HPDE6-E6E7 (cell line): ENCODE results near the gene NLGN1.
"Not testable (repeated sequence)": the region's sequence is repeated elsewhere in the genome, so short reads cannot be mapped to it uniquely, and the experiment has no call there.

ENCODE experiments used
- DNase-seq: peaks from one replicate; pipeline ENCODE4 v3.0.0; 2011; ENCODE audit warnings: missing footprints; ENCODE audit errors: extremely low spot score

Gene NLGN1

DNA sequence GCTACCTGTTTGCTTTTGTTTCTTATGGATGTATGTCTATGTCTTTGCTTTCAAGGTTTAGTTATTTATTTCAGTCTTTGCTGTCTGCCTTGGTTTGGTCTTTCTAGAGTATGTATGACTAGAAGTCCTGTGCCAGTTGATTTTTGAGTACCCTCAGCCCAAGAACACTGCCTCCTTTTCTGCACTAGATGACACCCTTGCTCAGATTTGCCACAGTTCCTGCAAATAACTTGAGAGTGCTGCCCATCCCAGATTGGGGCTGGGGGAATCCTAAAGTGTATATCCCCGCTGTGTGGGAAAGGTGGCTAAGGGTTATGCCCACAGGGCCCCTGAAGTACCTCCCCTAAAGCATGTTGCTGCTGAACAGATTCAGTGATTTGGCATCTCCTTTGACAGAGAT lies 32.0 kb downstream of the NLGN1 start:
- DNase-seq = no peak

DNA sequence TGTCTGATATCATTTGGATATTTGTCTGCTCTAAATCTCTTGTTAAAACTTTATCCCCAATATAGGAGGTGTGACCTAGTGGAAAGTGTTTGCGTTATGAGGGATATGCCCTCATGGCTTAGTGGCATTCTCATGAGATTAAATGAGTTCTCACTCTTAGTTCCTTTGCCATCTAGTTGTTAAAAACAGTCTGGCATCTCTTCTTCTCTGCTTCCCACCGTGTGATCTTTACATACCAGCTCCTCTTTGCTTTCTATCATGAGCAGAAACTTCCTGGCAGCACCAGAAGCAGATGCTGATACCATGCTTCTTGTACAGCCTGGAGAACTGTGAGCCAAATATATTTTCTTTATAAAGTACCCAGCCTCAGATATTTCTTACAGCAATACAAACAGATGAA lies 33.0 kb downstream of the NLGN1 start:
- DNase-seq = no peak

DNA sequence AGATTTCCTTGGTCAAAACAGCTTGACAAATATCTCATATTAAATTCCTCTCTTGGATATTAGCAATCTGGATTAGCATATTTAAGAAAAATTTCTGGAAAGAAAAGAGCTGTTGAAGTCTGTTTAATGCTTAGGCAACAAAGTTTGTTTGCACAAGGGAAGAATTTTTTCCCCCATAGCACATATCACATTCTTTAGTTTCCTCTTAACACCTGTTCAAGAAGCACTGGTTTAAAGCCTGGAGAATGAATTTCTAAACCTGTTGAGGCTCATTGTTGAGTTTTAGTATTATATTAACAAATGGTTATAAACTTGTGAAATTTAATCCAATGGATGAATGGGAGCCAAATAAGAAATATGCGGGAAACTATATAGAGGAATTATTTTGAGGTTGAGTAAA lies 41.5 kb downstream of the NLGN1 start:
- no peak for DNase-seq

DNA sequence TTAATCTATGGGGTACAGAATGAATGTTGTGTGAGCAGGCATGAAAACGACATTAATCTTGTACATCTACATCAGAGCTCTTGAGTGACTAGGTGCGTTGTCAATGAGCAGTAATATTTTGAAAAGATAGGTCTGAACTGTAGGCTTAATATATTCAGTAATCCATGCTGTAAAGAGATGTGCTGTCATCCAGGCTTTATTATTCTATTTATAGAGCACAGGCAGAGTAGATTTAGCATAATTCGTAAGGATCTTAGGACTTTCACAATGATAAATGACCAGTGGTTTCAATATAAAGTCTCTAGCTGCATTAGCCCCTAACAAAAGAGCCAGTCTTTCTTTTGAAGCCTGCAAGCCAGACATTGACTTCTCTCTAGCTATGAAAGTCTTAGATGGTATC lies 43.0 kb downstream of the NLGN1 start:
- DNase-seq = no peak

DNA sequence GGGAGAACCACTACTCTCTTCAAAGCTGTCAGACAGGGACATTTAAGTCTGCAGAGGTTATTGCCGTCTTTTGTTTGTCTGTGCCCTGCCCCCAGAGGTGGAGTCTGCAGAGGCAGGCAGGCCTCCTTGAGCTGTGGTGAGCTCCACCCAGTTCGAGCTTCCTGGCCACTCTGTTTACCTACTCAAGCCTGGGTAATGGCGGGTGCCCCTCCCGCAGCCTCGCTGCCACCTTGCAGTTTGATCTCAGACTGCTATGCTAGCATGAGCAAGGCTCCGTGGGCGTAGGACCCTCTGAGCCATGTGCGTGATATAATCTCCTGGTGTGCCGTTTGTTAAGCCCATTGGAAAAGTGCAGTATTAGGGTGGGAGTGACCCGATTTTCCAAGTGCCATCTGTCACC lies 54.0 kb downstream of the NLGN1 start:
- not testable (repeated sequence) for DNase-seq

DNA sequence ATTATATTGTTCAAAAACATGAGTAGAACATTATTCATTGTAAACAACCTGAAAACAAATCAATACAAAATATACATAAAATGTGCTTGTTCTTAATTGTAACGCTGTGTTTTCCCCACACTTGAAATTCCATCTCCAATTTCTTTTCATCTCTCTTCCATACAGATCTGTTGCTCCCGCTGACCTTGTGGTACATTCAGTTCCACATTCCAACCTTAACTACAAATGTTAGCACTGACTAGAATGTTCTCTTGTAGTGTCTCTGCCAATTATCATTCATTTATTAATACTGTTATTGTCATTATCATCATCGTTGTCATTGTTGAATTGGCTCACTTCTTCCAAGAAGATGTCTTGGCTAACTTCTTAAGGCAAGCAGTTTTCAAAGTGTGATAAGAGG lies 65.7 kb downstream of the NLGN1 start:
- no peak for DNase-seq

DNA sequence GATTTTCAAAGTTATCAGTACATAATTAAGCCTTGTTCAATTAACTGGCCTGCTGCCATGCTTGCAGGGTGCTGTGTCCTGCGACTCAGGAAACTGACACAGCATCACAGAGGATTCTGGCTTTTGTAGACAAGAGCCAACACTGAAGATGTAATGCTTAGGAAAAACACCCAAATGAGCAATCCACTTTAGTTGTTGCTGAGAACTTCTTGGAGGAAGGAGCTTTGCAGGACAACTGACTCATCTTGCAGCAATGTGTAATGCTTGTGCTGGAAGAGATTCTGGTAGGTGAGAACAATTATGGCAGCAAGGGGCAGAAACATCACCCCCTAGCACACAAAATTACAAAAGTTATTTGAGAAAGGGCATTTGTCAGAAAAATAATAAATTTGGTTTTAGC lies 67.6 kb downstream of the NLGN1 start:
- no peak for DNase-seq

DNA sequence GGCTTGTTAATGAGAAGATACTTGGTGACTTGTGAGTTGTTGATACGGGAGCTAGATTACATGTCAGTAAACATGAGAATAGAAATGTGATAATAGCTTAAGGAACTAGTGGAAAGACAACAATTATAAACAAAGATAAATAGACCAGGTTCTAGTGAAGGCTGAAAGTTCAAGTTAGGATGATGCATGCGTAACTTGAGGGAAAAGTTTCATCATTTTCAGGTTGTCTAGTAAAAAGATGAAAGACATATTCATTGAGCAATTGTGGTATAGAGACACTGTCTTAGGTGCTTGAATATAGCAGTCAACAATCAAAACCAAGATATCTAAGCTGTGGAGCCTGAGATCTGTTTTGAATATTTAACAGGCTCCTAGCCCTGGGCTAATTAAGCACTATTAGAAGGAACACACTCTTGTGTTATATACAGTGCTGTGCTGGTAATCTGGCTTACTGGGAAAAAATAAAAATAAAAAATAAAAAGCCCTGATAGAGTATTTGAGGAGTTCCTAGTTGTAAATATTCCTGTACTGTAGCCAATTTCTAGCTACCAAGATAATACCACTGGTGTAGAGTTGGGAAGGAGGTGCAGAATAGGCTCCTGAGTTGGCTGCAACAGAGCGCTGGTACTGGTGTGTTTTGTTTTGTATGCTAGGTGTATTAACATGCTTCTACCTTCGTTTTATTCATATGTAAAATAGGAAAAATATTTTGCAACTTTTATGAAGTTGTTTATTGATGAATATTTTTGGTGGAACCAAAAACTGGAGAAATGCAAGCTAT lies 68.5 kb downstream of the NLGN1 start:
- DNase-seq = no peak

DNA sequence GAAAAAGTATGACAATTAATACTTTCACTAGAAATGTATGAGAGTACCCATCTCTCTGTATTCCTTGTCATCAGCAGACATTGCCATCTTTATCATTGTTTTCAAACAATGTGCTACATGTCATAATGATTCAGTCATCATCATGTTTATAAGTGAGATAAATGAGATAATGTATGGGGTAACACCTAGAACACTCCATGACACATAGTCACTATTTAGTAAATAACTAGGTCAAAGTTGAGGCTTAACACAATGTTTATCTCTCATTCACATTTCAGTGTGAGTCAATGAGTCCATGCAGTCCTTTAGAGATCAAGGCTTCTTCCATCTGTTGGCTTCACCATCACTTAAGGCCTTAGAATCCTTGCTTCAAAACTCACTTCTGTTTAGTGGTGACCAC lies 70.0 kb downstream of the NLGN1 start:
- no peak for DNase-seq

DNA sequence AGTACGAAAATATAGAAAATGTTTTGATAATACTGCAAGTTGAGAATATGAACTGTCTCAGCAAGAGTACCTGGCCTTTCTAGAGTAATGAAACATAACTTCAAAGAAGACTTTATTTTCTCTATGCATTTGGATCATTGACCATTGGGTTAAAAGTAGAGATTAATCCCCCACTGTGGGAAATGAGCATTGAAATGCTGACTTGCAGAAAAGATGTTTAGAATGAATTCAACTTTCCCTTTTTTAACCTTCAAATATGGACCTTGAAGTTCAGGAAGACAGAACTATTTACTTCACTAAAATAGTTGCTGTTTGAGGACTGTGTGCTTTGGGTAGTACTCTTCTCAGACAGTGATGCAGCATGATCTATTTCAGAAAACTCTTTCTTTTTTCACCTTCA lies 75.7 kb downstream of the NLGN1 start:
- DNase-seq = no peak

DNA sequence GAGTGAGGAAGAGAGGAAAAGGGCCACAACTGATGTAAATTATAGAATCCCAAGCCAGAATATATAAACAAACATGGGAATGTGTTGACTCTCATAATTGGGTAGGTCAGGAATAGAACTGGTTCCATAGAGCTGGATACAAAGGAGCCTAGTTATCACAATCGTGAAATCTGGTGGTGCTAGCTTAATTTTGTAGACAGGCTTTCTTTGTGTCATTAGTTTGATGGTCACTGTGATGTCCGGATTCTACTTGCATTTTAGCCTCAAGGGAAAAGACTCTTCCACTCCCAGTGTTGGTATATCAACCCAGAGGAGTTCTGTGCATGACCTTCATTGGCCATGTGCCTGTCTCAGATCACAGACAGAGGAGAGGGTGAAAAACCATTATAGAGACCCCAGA lies 81.8 kb downstream of the NLGN1 start:
- DNase-seq = no peak

DNA sequence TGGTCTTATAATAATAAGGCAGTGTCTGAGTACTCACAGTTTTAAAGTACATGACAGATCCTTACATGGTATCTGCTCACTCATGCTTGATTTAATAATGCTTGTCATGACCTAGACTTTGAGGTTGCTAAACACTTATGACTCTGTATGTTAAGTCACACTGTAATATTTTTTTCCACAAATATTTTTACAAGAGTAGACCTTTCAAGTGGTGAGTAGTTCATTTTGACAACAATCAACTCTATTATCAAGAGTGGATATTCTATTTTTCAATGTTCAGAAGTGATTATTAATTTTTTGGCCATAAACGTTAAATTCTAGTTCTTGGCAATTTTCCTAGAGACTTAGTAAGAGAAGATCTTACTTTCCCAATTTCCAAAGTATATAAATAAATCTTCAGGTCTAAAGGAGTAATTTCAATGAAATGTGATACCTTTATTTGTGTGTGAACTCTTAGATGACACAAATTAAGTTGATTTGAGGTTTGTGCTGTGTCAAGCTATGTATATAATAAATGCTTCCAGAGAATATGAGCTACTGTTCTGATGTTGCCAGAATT lies 104.5 kb downstream of the NLGN1 start:
- DNase-seq = no peak

DNA sequence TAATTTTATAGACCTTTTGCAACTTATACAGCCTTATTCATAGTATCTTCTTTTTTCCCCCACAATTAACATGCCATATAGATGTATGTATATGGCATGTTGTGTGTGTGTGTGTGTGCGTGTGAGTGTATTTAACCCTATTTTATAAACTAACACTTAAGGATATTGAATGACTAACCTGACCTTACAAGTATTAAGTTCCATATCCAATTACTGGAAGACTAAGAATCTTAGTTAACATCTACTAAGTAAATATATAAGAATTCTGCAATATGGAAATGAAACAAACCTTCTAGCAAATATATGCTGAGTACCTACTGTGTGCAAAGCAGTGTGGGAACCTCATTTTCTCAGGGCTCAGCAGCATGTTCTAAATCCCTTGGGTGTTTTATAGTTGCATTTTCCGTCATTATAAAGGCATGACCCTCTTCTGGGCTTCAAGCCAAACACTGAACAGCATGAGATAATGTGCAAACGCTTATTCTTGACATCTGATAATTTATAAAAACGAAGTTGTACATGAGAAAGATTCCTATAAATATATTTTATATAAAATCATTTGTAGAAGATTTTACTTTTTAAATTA lies 105.5 kb downstream of the NLGN1 start:
- no peak for DNase-seq

DNA sequence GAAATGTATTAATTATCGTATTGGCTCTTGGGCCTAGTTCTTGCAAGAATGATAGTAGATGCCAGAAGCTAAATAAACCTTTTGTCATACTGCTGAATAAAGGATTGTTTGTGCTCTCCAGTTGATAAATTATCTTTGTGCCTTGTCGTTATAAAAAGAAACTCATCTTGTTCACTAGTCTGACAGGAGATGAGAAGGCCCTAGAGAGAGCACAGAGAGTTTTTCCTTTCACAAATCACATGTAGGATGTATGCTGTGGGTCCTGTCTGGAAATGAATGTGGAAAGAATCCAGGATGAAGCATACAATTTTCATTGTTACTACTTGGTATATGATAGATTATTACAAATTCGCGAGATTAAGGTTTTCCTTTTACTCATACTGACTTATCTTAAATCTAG lies 113.0 kb downstream of the NLGN1 start:
- no peak for DNase-seq

DNA sequence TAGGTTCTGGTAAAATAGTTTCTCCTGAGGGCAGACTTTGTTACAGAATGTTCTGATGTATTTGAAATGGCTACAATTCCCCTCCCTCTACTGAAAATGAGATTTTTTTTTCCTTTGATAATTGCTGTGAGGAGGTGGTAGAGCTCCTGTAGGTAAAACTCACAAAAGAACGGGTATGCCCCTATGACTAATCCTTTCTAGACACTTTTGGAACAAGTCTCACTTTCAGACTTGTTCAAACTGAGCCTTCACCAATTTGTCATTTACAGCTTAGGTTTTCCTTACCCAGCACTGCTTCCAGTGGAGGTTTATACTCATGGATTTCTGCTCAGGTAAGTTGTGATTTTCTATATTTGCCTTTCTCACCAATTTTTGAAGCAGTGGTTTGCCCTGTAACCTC lies 115.6 kb downstream of the NLGN1 start:
- DNase-seq = no peak

DNA sequence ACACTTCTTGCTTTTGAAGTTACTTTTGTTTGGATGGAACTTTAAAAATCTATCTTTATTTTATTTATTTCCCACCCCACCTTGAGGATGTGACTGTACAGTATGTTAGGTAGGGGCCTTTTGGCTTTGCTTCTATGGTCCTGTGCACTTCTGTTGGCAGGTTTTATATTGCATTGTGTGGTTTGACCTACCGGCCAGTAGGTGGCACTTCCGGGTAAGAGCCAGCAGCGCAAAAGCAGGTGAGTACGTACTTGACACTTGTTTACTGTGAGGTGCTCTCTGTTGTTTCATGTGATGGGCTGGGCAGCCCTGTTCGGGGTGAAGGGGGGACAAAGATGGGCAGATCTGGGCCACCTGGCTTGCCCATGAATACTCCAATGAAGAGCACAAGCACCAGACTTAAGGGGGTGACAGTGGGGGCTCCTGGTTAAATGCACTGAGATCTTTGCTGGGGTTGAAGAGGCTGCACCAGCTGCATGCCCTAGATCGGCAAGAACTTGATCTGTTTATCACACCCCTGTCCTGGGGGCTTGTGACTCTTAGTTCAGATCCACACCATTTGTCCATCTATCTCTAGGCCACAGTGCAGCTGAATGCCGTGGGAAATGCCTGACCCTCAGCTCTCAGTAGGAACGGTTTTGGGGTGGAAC lies 131.6 kb downstream of the NLGN1 start:
- DNase-seq = peak; percentile 17

DNA sequence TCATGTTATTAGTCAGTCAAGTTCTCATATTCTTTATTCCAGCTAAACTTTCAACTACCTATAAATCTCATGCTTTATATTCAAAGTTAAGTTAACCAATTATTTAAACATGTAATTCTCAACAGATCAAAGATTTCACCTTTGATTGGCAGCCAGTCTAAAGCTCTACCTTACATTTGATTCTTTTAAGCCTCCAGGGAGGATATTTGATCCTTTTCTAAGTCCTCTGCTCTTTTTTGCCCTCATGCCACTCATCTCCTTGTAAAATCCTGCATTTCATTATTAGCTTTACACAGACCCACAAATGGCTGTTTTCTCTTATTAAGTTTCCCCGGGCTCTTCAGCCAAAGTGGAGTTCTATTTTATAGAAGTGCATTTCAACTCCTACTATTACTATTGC lies 134.1 kb downstream of the NLGN1 start:
- DNase-seq = no peak

DNA sequence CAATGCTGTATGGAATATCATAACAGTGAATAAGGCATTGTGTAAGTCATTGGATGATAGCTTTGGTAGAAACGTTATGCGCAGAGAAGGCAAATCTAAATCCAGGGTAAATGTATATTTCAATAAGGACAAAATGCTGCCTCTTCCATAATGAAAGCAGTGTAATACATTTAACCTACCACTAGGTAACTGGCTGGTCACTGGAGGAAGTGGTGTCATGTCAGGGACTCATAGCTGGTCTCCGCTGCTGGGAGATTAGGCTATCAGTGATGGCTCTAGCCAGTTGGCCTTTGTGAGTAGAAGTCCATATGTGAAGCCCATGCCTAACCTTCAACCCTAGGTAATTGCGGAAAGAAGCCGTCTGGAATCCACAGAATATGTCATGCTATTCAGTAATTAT lies 140.9 kb downstream of the NLGN1 start:
- no peak for DNase-seq

DNA sequence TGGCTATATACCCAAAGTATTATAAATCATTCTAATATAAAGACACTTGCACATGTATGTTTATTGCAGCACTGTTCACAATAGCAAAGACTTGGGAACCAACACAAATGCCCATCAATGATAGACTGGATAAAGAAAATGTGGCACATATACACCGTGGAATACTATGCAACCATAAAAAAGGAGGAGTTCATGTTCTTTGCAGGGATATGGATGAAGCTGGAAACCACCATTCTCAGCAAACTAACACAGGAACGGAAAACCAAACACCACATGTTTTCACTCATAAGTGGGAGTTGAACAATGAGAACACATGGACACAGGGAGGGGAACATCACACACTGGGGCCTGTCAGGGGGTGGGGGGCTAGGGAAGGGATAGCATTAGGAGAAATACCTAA lies 148.0 kb downstream of the NLGN1 start:
- not testable (repeated sequence) for DNase-seq

DNA sequence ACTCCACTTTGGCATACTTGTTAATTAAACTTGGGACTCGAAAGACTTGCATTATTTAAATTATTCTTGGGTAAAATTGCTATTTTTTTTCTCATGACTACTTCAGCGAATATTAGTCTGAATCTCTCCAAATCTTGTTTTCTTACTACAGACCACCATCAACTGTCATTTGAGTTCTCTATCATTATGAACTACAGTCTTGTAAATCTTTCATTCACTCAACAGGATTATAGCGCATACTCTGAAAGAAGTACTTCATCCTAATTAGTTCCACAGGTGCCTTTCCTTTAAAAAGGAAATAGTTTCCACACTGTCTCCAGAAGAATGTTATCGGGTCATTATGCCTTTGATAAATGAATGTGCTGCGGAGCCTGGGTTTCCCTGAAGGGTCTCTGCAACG lies 149.5 kb downstream of the NLGN1 start:
- DNase-seq = no peak

DNA sequence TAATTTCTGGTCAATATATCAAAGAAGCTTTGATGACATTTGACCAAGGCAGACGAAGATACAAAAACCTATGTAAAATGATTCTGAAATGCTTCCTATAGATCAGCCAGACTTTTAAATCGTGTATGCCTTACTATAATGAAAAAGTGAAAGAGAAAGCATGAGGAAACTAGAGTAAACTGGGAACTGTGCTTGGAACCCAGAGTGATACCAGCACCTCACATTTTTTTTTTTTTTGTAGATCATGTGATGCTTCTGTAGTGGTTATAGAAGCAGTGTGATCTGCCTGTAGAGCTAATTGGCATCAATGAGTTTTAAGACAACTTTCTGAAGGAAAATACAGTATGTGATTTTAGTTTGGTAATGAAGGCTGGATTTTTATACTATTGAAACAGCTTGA lies 150.7 kb downstream of the NLGN1 start:
- DNase-seq = no peak

DNA sequence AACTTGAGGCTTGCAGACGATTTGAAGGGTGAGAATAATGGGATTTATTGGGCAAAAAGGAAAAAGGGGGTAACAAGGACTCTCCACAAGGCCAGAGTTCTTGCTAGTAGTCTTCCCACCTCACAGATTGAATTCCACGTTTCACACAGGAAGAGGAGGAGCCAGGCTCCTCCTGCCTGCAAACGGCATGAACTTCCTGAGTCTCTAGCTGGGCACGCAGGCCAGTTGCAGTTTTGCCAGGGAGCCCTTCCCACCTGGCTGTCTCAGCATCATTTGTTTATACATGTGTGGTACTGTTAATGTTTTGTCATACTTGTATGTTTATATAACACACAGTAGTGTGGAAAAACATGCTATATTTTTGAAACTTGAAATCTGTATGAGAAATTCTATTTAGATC lies 155.0 kb downstream of the NLGN1 start:
- DNase-seq = no peak
